GM19099 (cell line): ENCODE results near the gene GEMIN7.
A peak's percentile ranks its signal among the peaks of the same experiment; 100 is the strongest.

Source experiments
- POLR2A ChIP-seq: IDR thresholded peaks from 3 replicates; pipeline ENCODE4 v1.6.1; 2011; ENCODE audit warnings: low read depth; ENCODE audit not compliant: insufficient read length; ENCODE audit errors: extremely low read depth

Gene GEMIN7

DNA sequence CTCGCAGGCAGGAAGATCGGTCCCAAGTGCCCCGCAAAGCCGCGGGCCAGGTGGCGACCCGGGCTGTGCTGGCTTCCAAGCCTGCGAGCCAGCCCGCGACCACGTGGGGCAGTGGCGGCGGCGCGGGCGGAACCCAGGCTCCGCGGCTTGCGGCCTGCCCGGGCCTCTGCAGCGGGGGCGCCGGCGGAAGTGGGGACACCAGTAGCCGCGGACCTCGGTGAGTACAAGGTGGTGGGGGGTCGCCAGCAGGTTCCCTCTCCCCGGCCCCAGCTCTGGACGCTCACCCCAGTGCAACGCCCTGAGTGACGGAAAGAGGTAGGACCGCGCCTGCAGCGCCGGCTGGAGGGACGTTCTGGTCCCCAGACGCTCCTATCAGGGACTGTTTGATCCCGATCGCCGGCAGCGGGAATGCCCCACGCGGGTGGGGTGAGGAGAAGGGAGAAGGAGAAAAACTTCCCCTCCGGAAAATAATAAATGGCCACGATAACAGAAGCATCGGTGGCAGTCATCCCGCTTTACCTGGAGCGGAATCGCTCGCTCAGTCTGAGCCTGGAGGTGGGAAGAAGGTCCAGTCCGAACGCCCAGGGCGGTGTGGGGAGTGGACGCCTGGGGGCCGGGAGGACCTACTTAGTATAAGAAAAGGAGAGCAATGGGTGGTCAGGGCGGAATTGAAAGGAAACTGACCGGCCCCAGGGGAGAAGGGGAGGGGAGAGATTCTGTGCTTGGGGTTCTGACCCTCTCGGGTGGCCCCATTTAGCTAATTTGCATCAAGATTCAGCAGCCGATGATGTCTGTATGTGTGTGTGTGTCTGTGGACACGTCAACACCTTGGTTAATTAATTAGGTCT is at the start of gene GEMIN7:
TSS of gene GEMIN7 (plus strand) at position 198 of the 848 bp plus-strand sequence. CDS start 10,855 bp downstream, outside the sequence.
- peak; percentile 71 for TF ChIP-seq POLR2A

- no peak for TF ChIP-seq POLR2A
Observed at GRCh38 chr19:45030825-45031224, 48.2 kb upstream of the GEMIN7 start.

GRCh38 chr19:45032421-45032820 is 46.6 kb upstream of the GEMIN7 start:
- TF ChIP-seq POLR2A = no peak

DNA sequence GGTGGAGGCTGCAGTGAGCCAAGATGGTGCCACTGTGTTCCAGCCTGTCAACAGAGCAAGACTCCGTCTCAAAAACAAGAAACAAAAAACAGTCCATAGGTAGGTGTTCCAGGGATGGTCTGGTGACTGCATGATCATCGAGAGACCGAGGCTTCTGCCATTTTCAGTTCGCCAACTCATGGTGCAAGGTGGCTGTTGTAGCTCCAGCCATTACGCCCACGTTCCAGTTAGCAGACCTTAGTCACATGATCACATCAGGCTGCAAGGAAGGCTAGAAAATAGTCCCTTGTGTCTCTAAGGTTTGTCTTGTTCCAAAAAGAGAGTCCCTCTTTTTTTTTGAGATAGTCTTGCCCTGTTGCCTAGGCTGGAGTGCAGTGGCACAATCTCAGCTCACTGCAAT is 43.3 kb upstream of the GEMIN7 start:
- no peak for TF ChIP-seq POLR2A

DNA sequence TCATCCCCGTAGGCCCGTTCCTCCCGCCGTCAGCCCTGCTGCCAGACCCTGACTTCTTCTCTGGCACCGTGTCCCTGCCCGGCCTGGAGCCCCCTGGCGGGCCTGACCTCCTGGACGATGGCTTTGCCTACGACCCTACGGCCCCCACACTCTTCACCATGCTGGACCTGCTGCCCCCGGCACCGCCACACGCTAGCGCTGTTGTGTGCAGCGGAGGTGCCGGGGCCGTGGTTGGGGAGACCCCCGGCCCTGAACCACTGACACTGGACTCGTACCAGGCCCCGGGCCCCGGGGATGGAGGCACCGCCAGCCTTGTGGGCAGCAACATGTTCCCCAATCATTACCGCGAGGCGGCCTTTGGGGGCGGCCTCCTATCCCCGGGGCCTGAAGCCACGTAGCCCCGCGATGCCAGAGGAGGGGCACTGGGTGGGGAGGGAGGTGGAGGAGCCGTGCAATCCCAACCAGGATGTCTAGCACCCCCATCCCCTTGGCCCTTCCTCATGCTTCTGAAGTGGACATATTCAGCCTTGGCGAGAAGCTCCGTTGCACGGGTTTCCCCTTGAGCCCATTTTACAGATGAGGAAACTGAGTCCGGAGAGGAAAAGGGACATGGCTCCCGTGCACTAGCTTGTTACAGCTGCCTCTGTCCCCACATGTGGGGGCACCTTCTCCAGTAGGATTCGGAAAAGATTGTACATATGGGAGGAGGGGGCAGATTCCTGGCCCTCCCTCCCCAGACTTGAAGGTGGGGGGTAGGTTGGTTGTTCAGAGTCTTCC is 41.5 kb upstream of the GEMIN7 start:
- TF ChIP-seq POLR2A = no peak

DNA sequence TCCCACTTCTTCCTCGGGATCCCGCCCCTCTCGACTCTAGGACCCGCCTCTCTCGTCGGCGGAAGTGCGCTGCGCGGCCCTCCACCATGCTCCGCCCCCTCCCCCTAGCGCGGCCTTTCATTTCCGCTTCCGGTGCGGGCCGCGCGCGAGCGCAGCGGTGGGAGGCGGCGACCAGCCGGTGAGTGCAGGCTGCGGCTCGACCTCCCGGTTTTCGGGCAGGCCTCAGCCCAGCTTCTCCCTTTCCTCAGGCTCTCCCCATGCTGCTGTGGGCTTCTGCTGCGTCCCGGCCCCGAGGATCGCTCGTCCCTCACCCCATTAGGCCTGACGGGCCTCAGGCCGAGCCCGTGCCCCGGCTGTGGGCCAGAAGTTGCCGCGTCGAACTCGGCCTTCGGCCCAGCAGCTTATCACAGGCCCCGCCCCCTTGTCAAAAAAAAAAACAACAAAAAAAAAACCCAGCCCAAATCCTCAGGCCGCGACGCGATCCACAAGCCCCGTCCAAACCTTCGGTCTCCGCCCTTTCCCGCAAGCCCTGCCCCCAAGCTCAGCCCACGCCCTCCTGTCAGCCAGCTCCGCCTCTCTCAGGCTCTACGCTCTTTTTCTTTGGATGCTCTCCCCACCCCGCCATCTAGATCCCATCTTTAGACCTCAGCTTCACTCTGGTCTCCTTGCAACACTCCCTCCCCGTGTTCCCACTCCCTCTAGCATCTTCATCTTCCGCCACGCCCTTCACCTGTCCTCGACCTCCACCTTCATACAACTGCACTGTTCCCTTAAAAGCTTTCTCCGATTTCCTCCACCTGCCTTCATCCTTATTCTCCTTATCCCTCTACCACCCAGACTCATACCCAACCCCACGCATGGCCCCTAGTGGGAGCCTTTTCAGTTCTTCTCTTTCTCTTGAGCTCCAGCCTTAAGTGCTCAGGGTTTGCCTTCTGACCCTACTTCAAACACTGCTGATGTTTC is 39.8 kb upstream of the GEMIN7 start, which contains the start of gene CLASRP:
TSS of gene CLASRP (plus strand) at position 115 of the 963 bp plus-strand sequence. CDS start 1,168 bp downstream, outside the sequence.
- peak; percentile 96 for TF ChIP-seq POLR2A

DNA sequence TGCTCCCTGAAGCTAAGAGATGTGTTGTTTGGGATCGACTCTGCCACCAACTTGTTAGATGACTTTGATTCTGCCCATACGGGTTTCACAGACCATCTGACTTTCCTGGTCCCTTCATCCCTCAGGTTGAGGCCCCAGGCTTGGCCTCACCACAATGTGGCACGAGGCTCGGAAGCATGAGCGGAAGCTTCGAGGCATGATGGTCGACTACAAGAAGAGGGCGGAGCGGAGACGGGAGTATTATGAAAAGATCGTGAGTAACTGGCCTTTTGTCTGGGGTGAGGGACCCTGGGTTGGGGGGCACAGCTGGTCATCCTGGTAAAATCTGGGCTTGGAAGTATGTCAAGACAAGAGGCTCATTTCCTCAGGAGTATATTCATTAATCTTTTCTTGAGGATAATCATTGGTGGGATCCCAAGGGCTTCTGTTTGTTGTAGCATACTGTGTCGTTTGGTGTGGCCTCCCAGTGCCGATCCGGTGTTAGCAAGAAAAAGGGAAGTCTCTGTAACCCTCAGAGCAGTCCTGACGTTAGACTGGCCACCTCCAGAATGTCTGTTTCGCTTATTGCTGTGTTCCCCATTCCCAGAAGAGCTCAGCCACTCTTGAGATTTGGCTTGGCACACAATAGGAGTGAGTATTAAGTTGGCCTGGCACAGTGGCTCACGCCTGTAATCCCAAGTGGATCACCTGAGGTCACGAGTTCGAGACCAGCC is 38.8 kb upstream of the GEMIN7 start:
- no peak for TF ChIP-seq POLR2A

DNA sequence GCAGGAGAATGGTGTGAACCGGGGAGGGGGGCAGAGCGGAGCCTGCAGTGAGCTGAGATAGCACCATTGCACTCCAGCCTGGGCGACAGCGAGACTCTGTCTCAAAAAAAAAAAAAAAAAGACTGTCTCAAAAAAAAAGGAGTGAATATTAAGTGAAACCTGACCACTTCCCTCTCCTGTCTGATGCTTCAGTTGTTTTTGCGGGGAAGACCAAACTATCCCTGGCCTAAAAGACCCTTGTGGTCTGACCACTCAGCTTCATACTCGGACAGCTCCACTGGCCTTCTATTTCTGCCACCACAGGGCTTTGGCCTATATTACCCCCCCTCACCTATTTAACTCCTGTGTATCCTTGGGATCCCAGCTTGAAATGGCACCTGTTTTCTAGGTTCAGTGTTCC is 37.9 kb upstream of the GEMIN7 start:
- TF ChIP-seq POLR2A = no peak

GRCh38 chr19:45045671-45046353 is 33.2 kb upstream of the GEMIN7 start:
- TF ChIP-seq POLR2A = no peak

- TF ChIP-seq POLR2A = no peak
Observed at GRCh38 chr19:45046355-45046754, 32.7 kb upstream of the GEMIN7 start.

- no peak for TF ChIP-seq POLR2A
Observed at GRCh38 chr19:45047188-45047797, 31.8 kb upstream of the GEMIN7 start.

DNA sequence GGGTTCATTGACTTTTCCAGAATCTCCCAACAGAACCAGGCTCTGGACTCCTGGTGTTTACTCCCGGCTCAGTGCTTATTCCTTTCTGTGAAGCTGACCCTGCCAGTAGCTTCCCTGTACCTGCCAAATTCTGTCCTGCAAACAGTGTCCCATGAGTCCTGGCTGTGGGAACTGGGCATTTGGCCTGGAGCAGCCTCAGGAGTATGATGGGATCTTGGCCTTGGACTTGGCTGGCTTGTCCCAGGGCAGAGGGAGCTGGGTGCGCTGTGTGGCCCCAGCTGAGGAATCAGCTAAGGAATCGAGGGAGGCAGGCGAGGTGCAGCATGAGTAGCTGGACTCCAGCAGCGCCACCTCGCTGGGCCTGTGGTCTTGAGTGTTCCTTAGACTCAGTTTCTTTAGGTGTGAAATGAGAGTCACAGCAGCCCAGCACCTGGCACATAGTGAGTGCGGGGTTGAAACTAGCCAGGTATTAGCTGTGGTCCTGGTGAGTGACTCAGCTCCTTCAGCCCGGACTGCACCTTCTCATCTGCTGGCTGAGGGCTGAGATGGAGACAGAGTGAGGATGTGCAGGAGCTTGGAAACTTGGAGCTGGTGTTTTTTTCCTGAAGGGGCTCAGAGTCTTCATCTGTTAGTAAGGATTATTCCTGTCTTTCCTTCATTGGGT is 29.9 kb upstream of the GEMIN7 start:
- TF ChIP-seq POLR2A = no peak

- no peak for TF ChIP-seq POLR2A
Observed at GRCh38 chr19:45050036-45050435, 29.0 kb upstream of the GEMIN7 start.
